HEK293 (cell line): Measurements from ENCODE around the gene CAMKV.

Experiments used
- CTCF ChIA-PET: fragments of 350-600 bp; formaldehyde crosslinking; extraction: SDS; loops from one replicate; lab custom pipeline; 2021; ENCODE audit warnings: antibody characterized with exemption; lab: Yijun Ruan, JAX
- POLR2A ChIA-PET: fragments of 300-600 bp; formaldehyde crosslinking; extraction: SDS; loops from one replicate; lab custom pipeline; 2020; ENCODE audit warnings: antibody characterized with exemption, inconsistent platforms; lab: Yijun Ruan, JAX
- H3K27ac ChIP-seq: fragments of 200-500 bp; sonication (Bioruptor generic); 2 replicates; pipeline ENCODE4 v1.5.1; 2014; ENCODE audit warnings: low read depth, low read length, control low read depth, inconsistent platforms; ENCODE audit errors: extremely low read depth
- H3K36me3 ChIP-seq, 2 experiments: fragments of 200-500 bp in 1 of 2; sonication (Bioruptor generic) in 1 of 2; 1 replicate in 1 of 2; 2 replicates in 1 of 2; pipeline ENCODE4 v1.5.1; 2014 to 2017; ENCODE audit warnings: inconsistent platforms in 2 of 2, low read length in 2 of 2; ENCODE audit not compliant: control insufficient read depth in 2 of 2, insufficient read depth in 1 of 2
- H3K4me1 ChIP-seq: fragments of 200-500 bp; sonication (Bioruptor generic); 2 replicates; pipeline ENCODE4 v1.5.1; 2014; ENCODE audit warnings: mild to moderate bottlenecking, low read length, inconsistent platforms; ENCODE audit not compliant: control insufficient read depth, insufficient read depth
- H3K4me3 ChIP-seq: 2 replicates; pipeline ENCODE4 v1.5.1; 2011; ENCODE audit warnings: low read depth, mild to moderate bottlenecking, control low read depth, low read length, moderate library complexity
- H3K9me3 ChIP-seq: fragments of 200-500 bp; sonication (Bioruptor generic); 2 replicates; pipeline ENCODE4 v1.5.1; 2014; ENCODE audit warnings: low read depth, low read length, inconsistent platforms; ENCODE audit not compliant: control insufficient read depth, insufficient read depth
- CTCF ChIP-seq: fragments of 450-650 bp; formaldehyde crosslinking; IDR thresholded peaks from 2 replicates; pipeline ENCODE4 v1.5.1; 2016; ENCODE audit warnings: missing biosample characterization, missing genetic modification characterization
- KLF1 ChIP-seq: fragments of 450-650 bp; formaldehyde crosslinking; IDR thresholded peaks from 2 replicates; pipeline ENCODE4 v1.5.1; 2016; ENCODE audit warnings: missing biosample characterization, missing genetic modification characterization
- KLF7 ChIP-seq: fragments of 450-650 bp; formaldehyde crosslinking; IDR thresholded peaks from 2 replicates; pipeline ENCODE4 v1.5.1; 2016; ENCODE audit warnings: missing biosample characterization, missing genetic modification characterization, borderline replicate concordance
- OSR2 ChIP-seq: fragments of 450-650 bp; formaldehyde crosslinking; IDR thresholded peaks from 2 replicates; pipeline ENCODE4 v1.5.1; 2016; ENCODE audit warnings: missing biosample characterization, missing genetic modification characterization
- ZBTB1 ChIP-seq: fragments of 450-650 bp; formaldehyde crosslinking; IDR thresholded peaks from 2 replicates; pipeline ENCODE4 v1.5.1; 2016; ENCODE audit warnings: missing biosample characterization, missing genetic modification characterization
- ZBTB6 ChIP-seq: fragments of 450-650 bp; formaldehyde crosslinking; IDR thresholded peaks from 2 replicates; pipeline ENCODE4 v1.5.1; 2017; ENCODE audit warnings: missing biosample characterization, missing genetic modification characterization
- ZNF138 ChIP-seq: fragments of 450-650 bp; formaldehyde crosslinking; IDR thresholded peaks from 2 replicates; pipeline ENCODE4 v1.5.1; 2016; ENCODE audit warnings: missing biosample characterization, missing genetic modification characterization, borderline replicate concordance
- ZNF169 ChIP-seq: fragments of 450-650 bp; formaldehyde crosslinking; IDR thresholded peaks from 2 replicates; pipeline ENCODE4 v1.5.1; 2016; ENCODE audit warnings: missing biosample characterization, missing genetic modification characterization
- ZNF239 ChIP-seq: fragments of 450-650 bp; formaldehyde crosslinking; IDR thresholded peaks from 2 replicates; pipeline ENCODE4 v1.5.1; 2016; ENCODE audit warnings: missing biosample characterization, missing genetic modification characterization
- ZNF398 ChIP-seq: fragments of 450-650 bp; formaldehyde crosslinking; IDR thresholded peaks from 2 replicates; pipeline ENCODE4 v1.5.1; 2017; ENCODE audit warnings: missing biosample characterization, missing genetic modification characterization
- ZNF488 ChIP-seq: fragments of 450-650 bp; formaldehyde crosslinking; IDR thresholded peaks from 2 replicates; pipeline ENCODE4 v1.5.1; 2016; ENCODE audit warnings: missing biosample characterization, missing genetic modification characterization
- ZNF530 ChIP-seq: fragments of 450-650 bp; formaldehyde crosslinking; IDR thresholded peaks from 2 replicates; pipeline ENCODE4 v1.5.1; 2016; ENCODE audit warnings: low read depth, missing biosample characterization, missing genetic modification characterization
- ZNF555 ChIP-seq: fragments of 450-650 bp; formaldehyde crosslinking; conservative IDR thresholded peaks from 2 replicates; pipeline ENCODE4 v1.5.1; 2017; ENCODE audit warnings: missing biosample characterization, mild to moderate bottlenecking, missing genetic modification characterization, inconsistent platforms
- ZNF645 ChIP-seq: fragments of 450-650 bp; formaldehyde crosslinking; IDR thresholded peaks from 2 replicates; pipeline ENCODE4; 2016; ENCODE audit warnings: missing biosample characterization, missing genetic modification characterization
- ZNF654 ChIP-seq: fragments of 450-650 bp; formaldehyde crosslinking; IDR thresholded peaks from 2 replicates; pipeline ENCODE4 v1.5.1; 2016; ENCODE audit warnings: low read depth, missing biosample characterization, missing genetic modification characterization

CAMKV gene

DNA sequence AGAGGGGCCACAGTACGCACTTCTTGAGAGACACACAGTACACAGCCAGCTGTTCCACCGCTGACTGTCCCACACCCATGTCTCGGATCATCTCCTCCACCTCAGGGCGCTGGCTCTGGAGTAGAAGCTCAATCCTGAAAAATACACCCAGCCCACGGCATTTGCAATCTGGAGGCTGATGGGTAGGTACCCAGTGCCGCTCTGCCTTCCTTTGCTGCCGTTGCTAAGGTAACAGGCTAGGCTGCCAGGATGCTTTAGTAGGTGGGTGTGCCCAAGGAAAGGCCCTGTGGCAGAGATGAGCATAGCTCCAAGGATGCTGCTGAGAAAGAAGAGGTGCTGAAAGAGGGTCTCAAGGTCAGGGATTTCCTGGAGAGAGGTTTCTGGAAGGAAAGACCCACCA is 27.9 kb downstream of the CAMKV start:
- ChIA-PET POLR2A (no interaction called here), CTCF (interaction anchor here (0.6 to 4.6 kb wide), 7 partner anchors 30 to 641 kb away, joined by 3 to 36 read pairs (median 4); no protein-coding TSS in a partner anchor)
- H3K27ac ChIP-seq = no peak overlapping the region
- H3K4me3 ChIP-seq = no peak overlapping the region
- H3K4me1 ChIP-seq = no peaks in the 10 kb centered on the region
- peaks cover 0 to 93% of the 10 kb centered on the region in 2 experiments; a peak in 2 of 3 replicates for H3K36me3 ChIP-seq
- no peaks in the 10 kb centered on the region for H3K9me3 ChIP-seq
- TF ChIP-seq KLF7 (tag by site-specific recombination) (no peak), ZNF138 (no peak), ZNF530 (no peak), ZNF654 (no peak), ZBTB1 (tag by site-specific recombination) (no peak), OSR2 (no peak), ZNF239 (no peak), ZBTB6 (tag by site-specific recombination) (no peak), ZNF488 (tag by site-specific recombination) (no peak), ZNF555 (no peak)

GRCh38 chr3:49841126-49841696 is 28.5 kb downstream of the CAMKV start:
- Histone ChIP-seq H3K4me3 (no peak overlapping the region), H3K4me1 (no peaks in the 10 kb centered on the region), H3K9me3 (no peaks in the 10 kb centered on the region), H3K36me3 (peaks cover 0 to 93% of the 10 kb centered on the region in 2 experiments; a peak in 2 of 3 replicates), H3K27ac (no peak overlapping the region)
- ChIA-PET CTCF (interaction anchor here (0.6 to 4.6 kb wide), 12 partner anchors 14 to 640 kb away, joined by 3 to 36 read pairs (median 4); no protein-coding TSS in a partner anchor), POLR2A (no interaction called here)
- TF ChIP-seq CTCF (tag by site-specific recombination) = peak; percentile 34; the same call in 1 of the 2 replicates
- TF ChIP-seq ZNF398 (tag by site-specific recombination) = no peak
- no peak for TF ChIP-seq ZNF169 (tag by site-specific recombination)
- TF ChIP-seq KLF1 (tag by site-specific recombination) = no peak
- TF ChIP-seq ZNF645 (tag by site-specific recombination) = no peak
- no peak for TF ChIP-seq KLF7 (tag by site-specific recombination)
- peak; percentile 20 for TF ChIP-seq ZNF654
